ENCODE measurements around the gene RBBP7.

GRCh38 chrX:16917120-16917519 lies 47.0 kb upstream of the RBBP7 start:
- TF ChIP-seq CTCF (IDR thresholded peaks at IDR 0.05; ENCODE audit: low read depth, low read length, poor library complexity, severe bottlenecking) (no peak), EZH2phosphoT487 (IDR thresholded peaks at IDR 0.05; ENCODE audit: borderline replicate concordance, low read length) (no peak)

All from DOHH2 (cell line).